Kidney (tissue), 14 donors: ENCODE data around the gene EXOSC6. TPM values are rescaled to one million over a fixed set of nuclear protein-coding genes. Genes with fewer than 3 reads are reported as not detected.
A peak's percentile ranks its signal among the peaks of the same experiment; 100 is the strongest.
"Not testable (repeated sequence)": the region's sequence is repeated elsewhere in the genome, so short reads cannot be mapped to it uniquely, and the experiment has no call there.

ENCODE experiments used
- DNase-seq, 5 donors: peaks; one replicate each; pipeline ENCODE4 v3.0.0-alpha.2; 2013 to 2020
- FAIRE-seq: peaks from 2 replicates; lab custom pipeline; 2012; peaks lifted over from hg19 to GRCh38; lab: Jason Lieb, UNC
- H3K27ac ChIP-seq, 2 donors: one replicate each; pipeline ENCODE4 v1.7.0; 2013; ENCODE audit warnings: low read depth in 2 of 2, low read length in 2 of 2, inconsistent platforms in 1 of 2
- H3K27me3 ChIP-seq: one replicate; pipeline ENCODE4 v1.7.1; 2013; ENCODE audit warnings: low read length, inconsistent platforms; ENCODE audit not compliant: control insufficient read depth, insufficient read depth
- H3K36me3 ChIP-seq, 3 donors: one replicate each; pipeline versions ENCODE4 v1.7.0 to v1.7.1; 2013; ENCODE audit warnings: low read length in 3 of 3, control low read depth in 1 of 3, inconsistent platforms in 1 of 3; ENCODE audit not compliant: insufficient read depth in 3 of 3, control insufficient read depth in 2 of 3
- H3K4me1 ChIP-seq, 3 donors: one replicate each; pipeline versions ENCODE4 v1.7.0 to v1.7.1; 2013; ENCODE audit warnings: low read length in 3 of 3, inconsistent platforms in 1 of 3, low read depth in 1 of 3; ENCODE audit not compliant: control insufficient read depth in 2 of 3, insufficient read depth in 2 of 3
- H3K4me3 ChIP-seq, 3 donors: one replicate each; pipeline versions ENCODE4 v1.7.0 to v1.8.1; 2013; ENCODE audit warnings: low read length in 3 of 3, control low read depth in 1 of 3, inconsistent platforms in 1 of 3
- H3K9ac ChIP-seq, 3 donors: one replicate each; pipeline versions ENCODE4 v1.7.0 to v1.7.1; 2013; ENCODE audit warnings: low read length in 3 of 3, control low read depth in 1 of 3, inconsistent platforms in 1 of 3
- H3K9me3 ChIP-seq, 3 donors: one replicate each; pipeline versions ENCODE4 v1.7.0 to v1.7.1; 2013; ENCODE audit warnings: low read length in 3 of 3, control low read depth in 1 of 3, inconsistent platforms in 1 of 3; ENCODE audit not compliant: control insufficient read depth in 2 of 3, insufficient read depth in 1 of 3
- CTCF ChIP-seq: IDR thresholded peaks from 3 replicates; pipeline ENCODE4 v1.5.1; 2012; ENCODE audit warnings: mild to moderate bottlenecking, moderate library complexity, borderline replicate concordance; ENCODE audit not compliant: insufficient read depth; ENCODE audit errors: extremely low read depth
- intact Hi-C: fragments of 100-400 bp; cut with DNase I; formaldehyde crosslinking; loops from one replicate; pipeline ENCODE4 v1.11.1; 2022
- polyA plus RNA-seq: library from polyadenylated mRNA; stranded (reverse); fragments of 350-450 nt; fragmentation: Illumina TruSeq; extraction: RNeasy Lipid Tissue Mini Kit (QIAGEN cat#74804); gene quantifications from one replicate; pipeline ENCODE4 v1.2.3, GENCODE V29; 2014; ENCODE audit warnings: low read depth, low replicate concordance; ENCODE audit not compliant: insufficient read depth
- total RNA-seq: library from RNA; stranded (reverse); fragmentation: NEBNext Ultra II Directional; extraction: Animal tissue kit (Norgen Biotek cat#: 25700); gene quantifications from one replicate; pipeline ENCODE4 v1.2.1, GENCODE V29; 2021
- donor health status: control.
- donor health status: control.
- donor health status: control.
- donor health status: control.
- donor health status: control.
- donor health status: DM: yes; HTN: yes; CAD: no.
- donor health status: Normal renal cell carcinoma (clear cell type).

Gene EXOSC6
- total and polyA plus RNA-seq, 2 donors from 2014 or later = 13.1 to 22.6 TPM

GRCh38 chr16:70267516-70267915, 15.8 kb upstream of the EXOSC6 start:
- Histone ChIP-seq H3K27me3 (no peaks in the 10 kb centered on the region), H3K4me3 (no peak overlapping the region), H3K27ac (no peak overlapping the region), H3K4me1 (no peaks in the 10 kb centered on the region), H3K9me3 (no peaks in the 10 kb centered on the region), H3K36me3 (peaks cover 14 to 62% (median 42%) of the 10 kb centered on the region in 3 donors), H3K9ac (no peak overlapping the region)
- FAIRE-seq (no peak), DNase-seq (peak in 4 of 5 donors; percentile 37 to 75 (median 54))
- peak; percentile 59 for TF ChIP-seq CTCF
- intact Hi-C loops = no loop called here

- H3K27me3 ChIP-seq, intact Hi-C loops, H3K4me1 ChIP-seq, FAIRE-seq, H3K9me3 ChIP-seq, DNase-seq, H3K9ac ChIP-seq, H3K27ac ChIP-seq, H3K4me3 ChIP-seq: not testable (repeated sequence)
- peaks cover 7 to 67% (median 47%) of the 10 kb centered on the region in 3 donors for H3K36me3 ChIP-seq
These were observed 8.2 kb upstream of the EXOSC6 start for GRCh38 chr16:70259903-70260302.

GRCh38 chr16:70258946-70259345, 7.2 kb upstream of the EXOSC6 start:
- FAIRE-seq (no peak), DNase-seq (no peak)
- peaks cover 7 to 68% (median 51%) of the 10 kb centered on the region in 3 donors for H3K36me3 ChIP-seq
- H3K27ac ChIP-seq = no peak overlapping the region
- no peak overlapping the region for H3K4me3 ChIP-seq
- no peak for TF ChIP-seq CTCF
- H3K9me3 ChIP-seq = no peaks in the 10 kb centered on the region
- H3K9ac ChIP-seq = no peak overlapping the region
- no peaks in the 10 kb centered on the region for H3K4me1 ChIP-seq
- no peaks in the 10 kb centered on the region for H3K27me3 ChIP-seq
- intact Hi-C loops = no loop called here

GRCh38 chr16:70258065-70258464, 6.3 kb upstream of the EXOSC6 start:
- intact Hi-C loops = no loop called here
- no peak overlapping the region for H3K4me3 ChIP-seq
- FAIRE-seq (no peak), DNase-seq (no peak)
- H3K27ac ChIP-seq = no peak overlapping the region
- H3K27me3 ChIP-seq = no peaks in the 10 kb centered on the region
- H3K9ac ChIP-seq = no peak overlapping the region
- peaks cover 6 to 68% (median 60%) of the 10 kb centered on the region in 3 donors for H3K36me3 ChIP-seq
- no peak for TF ChIP-seq CTCF
- H3K9me3 ChIP-seq = no peaks in the 10 kb centered on the region
- no peaks in the 10 kb centered on the region for H3K4me1 ChIP-seq
